HG02759 (cell line): Measurements from ENCODE around the gene ASCL1.

Experiments
- ATAC-seq: cut with Tn5 transposase; IDR thresholded peaks from one replicate; pipeline ENCODE4 v1.9.1; 2021; ENCODE audit warnings: mild to moderate bottlenecking, moderate library complexity; ENCODE audit not compliant: unreplicated experiment

Gene ASCL1

DNA sequence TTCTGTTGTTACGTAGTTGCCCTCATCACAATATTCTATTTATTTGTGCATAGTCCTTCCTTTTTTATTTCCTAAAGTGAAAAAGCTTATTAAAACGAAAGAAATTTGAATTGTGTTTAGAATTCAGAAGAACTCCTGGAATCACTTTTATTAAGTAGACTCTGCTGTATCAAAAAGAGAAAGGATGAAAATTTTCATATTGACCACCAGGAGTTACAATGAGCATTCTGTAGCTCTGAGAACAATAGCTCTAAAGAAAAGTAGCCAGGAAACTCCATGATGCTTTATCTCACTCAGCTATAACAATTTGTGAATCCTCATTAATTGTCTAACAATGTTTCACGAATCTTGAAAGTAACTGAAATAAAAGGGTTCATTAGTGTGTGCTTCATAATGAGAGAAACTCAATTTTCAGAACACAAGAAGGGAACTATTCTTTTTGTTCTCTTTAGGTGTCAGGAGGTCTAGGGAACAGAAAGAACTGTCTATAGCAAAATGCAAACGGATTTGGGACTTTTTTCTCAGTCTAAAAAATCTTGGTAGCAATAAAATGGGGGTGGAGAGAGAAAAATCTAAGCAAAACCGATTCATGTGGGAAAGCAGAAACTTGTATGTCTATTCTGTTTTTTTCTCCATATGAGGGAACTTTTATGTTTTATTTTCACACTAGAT, 19.3 kb downstream of the ASCL1 start:
- no peak for ATAC-seq

DNA sequence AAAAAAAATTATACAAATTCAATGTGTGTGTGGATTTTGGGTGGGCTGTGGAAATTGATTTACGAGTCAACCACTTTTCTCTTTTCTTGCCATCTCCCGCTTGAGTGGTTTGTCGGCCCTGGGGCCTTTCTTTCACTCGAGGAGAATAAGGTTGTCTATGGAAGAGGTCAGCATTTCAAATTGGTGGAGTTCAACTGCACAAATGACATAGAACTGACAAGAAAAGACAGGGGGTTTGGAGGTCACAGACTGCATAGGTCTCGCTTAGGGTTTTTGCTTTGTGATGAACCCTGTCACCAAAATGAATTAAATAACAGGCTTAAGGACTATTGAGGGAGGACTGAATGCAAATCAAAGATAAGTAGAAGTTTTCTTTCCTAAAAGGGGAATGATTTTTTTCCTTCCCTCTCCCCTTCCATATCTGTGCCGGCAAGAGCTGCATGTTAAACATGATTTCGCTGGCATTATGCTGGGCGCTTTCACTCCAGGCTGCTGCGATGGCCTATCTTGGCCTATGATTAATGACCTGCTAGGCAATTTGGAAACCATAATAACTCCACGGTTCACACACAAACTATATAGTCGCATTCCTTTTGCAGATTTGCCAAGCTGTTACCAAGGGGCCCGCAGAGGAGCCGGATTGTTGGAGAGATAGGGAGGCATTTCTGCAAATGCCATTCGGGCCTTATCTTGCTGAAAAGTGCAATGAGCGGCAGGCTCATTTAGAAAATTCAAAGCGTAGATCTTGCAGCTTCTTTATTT, 20.7 kb downstream of the ASCL1 start:
- no peak for ATAC-seq

DNA sequence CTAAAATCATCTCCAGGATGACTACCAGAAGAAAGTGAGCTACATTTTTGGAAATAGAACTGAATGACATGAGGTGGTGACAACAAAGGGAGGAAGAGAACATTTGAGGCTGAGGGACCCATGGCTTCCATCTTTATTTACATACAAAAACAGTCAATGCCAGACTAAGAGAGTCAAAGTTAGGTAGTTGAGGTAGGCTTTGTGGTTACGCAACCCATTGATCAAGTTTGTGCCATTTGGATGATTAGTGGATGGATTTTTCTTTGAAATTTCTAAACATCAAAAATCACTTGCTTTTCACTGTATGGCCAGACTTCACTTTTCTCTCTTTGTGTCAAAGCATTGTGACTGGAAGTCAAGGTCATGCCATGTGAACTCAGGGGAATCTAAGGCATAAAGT, 22.9 kb downstream of the ASCL1 start:
- no peak for ATAC-seq

DNA sequence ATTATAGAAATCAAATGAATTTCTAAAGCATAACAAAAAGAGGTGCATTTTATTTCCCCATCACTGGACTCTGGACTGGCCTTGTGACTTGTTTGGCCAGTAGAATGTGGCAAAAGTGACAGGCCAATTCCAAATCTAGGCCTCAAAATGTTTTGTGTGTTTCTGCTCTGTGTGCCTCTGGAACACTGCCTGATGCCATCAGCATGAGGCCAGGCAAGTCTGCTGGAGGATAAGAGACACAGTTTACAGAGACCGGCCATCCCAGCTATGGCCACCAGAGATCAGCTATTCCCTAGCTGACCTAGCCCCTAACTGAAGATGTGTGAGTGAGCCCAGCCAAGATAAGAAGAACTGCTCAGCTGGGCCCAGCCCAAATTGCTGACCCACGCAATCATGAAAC, 32.9 kb downstream of the ASCL1 start:
- no peak for ATAC-seq

DNA sequence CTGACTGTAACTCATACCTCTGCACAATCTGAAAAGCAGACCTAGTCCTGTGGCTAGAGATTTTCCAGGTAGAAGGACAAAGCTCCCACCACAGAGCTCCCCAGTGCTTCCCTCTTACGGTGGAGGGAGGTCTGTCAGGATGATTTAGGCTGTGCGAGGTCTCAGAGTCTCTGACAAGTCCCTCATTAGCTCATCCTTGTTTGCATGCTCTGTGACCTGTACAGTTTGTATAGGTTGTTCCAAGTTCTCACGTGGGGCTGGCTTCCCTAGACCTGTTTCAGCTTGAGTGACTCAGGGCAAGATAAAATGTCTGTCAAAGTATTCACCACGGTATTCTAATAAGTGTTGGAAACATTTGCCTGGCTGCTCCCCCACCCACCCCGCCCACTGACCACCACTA, 34.8 kb downstream of the ASCL1 start:
- peak; percentile 49 for ATAC-seq

DNA sequence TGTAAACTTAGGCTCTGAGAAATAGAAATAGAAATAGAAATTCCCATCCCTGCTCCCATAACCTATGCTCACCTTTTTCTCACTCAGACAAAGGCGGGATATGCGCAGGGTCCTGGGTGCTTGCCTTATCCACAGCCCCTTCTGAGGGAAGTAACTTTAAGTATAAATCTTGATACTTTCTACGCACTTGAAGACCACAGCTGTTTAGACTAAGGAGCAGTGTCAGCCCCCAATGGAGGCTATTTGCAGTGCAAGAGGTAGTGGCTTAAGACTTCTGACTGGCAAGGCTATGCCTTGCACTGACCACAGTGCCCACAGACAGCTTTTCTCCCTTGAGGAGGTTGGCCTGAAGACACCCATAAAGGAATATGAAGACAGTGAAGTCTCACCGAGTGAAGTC, 35.2 kb downstream of the ASCL1 start:
- ATAC-seq: peak; percentile 50

DNA sequence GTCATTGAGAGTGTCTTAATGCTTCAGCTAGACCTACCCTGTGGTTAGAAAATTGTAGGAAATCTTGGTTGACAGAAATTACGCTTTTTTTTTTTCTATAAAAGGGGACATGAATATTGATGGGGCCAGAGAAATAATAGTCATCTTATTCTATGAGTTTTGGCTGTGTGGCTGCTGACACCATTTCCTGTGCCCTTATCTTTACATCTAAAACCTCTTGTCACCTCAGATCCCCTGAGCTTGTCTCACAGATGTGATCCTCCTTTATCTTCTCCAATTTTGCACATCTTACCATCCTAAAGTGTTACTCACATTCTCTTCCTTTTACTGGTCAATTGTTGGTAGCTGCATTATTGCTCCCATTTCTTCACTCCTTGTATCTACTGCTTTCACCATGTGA, 36.1 kb downstream of the ASCL1 start:
- ATAC-seq: no peak

DNA sequence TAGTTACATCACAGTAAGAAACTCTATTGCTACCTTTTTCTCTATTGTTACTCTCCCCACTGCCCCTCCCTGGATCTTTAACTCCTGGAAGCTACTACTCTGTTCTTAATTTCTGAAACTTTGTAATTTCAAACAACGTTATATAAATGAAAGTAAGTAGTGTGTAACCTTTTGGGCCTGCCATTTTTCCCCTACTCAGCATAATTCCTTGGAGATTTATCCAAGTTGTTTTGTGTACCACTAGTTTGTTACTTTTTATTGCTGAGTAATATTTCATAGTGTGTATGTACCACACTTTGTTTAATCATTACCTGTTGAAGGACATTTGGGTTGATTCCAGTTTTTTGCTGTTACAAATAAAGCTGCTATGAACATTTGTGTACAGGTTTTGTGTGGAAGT, 37.9 kb downstream of the ASCL1 start:
- no peak for ATAC-seq
